B cell (primary cell): ENCODE results near the gene LYRM1. TPM values are rescaled to one million over a fixed set of nuclear protein-coding genes. Genes with fewer than 3 reads are reported as not detected.

Experiments used
- ATAC-seq: fragments of 200-7000 bp; cut with Tn5 transposase; one replicate; pipeline ENCODE4 v1.10.0; 2021; ENCODE audit warnings: low read depth, mild to moderate bottlenecking, moderate number of reproducible peaks, moderate library complexity
- CTCF ChIA-PET: fragments of 350-600 bp; sonication (Branson Sonifier 250); formaldehyde crosslinking; loops from one replicate; lab custom pipeline; 2021; ENCODE audit warnings: antibody characterized with exemption, inconsistent platforms; lab: Charles Lee
- POLR2A ChIA-PET: fragments of 350-600 bp; sonication (Branson Sonifier 250); formaldehyde crosslinking; loops from one replicate; lab custom pipeline; 2021; ENCODE audit warnings: antibody characterized with exemption; lab: Charles Lee
- DNase-seq: peaks from one replicate; pipeline ENCODE4 v3.0.0; 2013
- H2AFZ ChIP-seq: 2 replicates; pipeline ENCODE4 v1.6.1; 2012; ENCODE audit warnings: mild to moderate bottlenecking, low read depth, low read length; ENCODE audit not compliant: insufficient read depth, poor library complexity, severe bottlenecking
- H3K27ac ChIP-seq, 2 donors: 1 replicate in 1 of 2; 2 replicates in 1 of 2; pipeline ENCODE4 v1.5.1; 2012 to 2013; ENCODE audit warnings: low read length in 2 of 2, mild to moderate bottlenecking in 2 of 2, moderate library complexity in 1 of 2
- H3K27me3 ChIP-seq, 4 experiments: fragments of 200-600 bp in 1 of 4; sonication (generic) in 1 of 4; replicated peaks in 1 of 4; 1 replicate in 2 of 4; 2 replicates in 2 of 4; pipeline versions ENCODE4 v1.6.1 to v1.7.0; 2013 to 2016; ENCODE audit warnings: low read length in 3 of 4, mild to moderate bottlenecking in 2 of 4, mixed read lengths in 1 of 4, moderate library complexity in 1 of 4; ENCODE audit not compliant: insufficient read depth in 4 of 4, control insufficient read depth in 3 of 4; ENCODE audit errors: control extremely low read depth in 1 of 4
- H3K36me3 ChIP-seq, 2 experiments: replicated peaks in 1 of 2; 1 replicate in 1 of 2; 2 replicates in 1 of 2; pipeline versions ENCODE4 v1.6.1 to v1.7.1; 2013; ENCODE audit warnings: low read length in 1 of 2; ENCODE audit not compliant: insufficient read depth in 2 of 2, control insufficient read depth in 1 of 2; ENCODE audit errors: control extremely low read depth in 1 of 2, extremely low read depth in 1 of 2
- H3K4me1 ChIP-seq, 2 donors: fragments of 200-600 bp in 1 of 2; sonication (generic) in 1 of 2; 1 replicate in 1 of 2; 2 replicates in 1 of 2; pipeline versions ENCODE4 v1.5.1 to v1.6.1; 2013 to 2017; ENCODE audit warnings: low read length in 2 of 2; ENCODE audit not compliant: control insufficient read depth in 2 of 2, insufficient read depth in 2 of 2
- H3K4me2 ChIP-seq: replicated peaks from 2 replicates; pipeline ENCODE3; 2012; ENCODE audit warnings: mild to moderate bottlenecking, low read depth, low read length; ENCODE audit not compliant: poor library complexity, severe bottlenecking
- H3K4me3 ChIP-seq, 5 experiments: fragments of 200-600 bp in 1 of 5; sonication (generic) in 1 of 5; 1 replicate in 3 of 5; 2 replicates in 2 of 5; pipeline versions ENCODE4 v1.5.1 to v1.7.0; 2011 to 2016; ENCODE audit warnings: low read length in 4 of 5, mild to moderate bottlenecking in 4 of 5, low read depth in 2 of 5, control low read depth in 1 of 5, moderate library complexity in 1 of 5; ENCODE audit not compliant: insufficient read depth in 1 of 5; ENCODE audit errors: control extremely low read depth in 1 of 5, extremely low read depth in 1 of 5
- H3K79me2 ChIP-seq: fragments of 200-600 bp; sonication (generic); one replicate; pipeline ENCODE4 v1.6.0; 2016; ENCODE audit warnings: low read length; ENCODE audit not compliant: control insufficient read depth, insufficient read depth
- H3K9ac ChIP-seq: fragments of 200-600 bp; sonication (generic); 2 replicates; pipeline ENCODE4 v1.6.1; 2017; ENCODE audit warnings: mild to moderate bottlenecking, low read length, moderate library complexity
- H3K9me3 ChIP-seq, 3 donors: one replicate each; pipeline versions ENCODE4 v1.6.1 to v1.7.1; 2013; ENCODE audit warnings: low read length in 2 of 3; ENCODE audit not compliant: control insufficient read depth in 2 of 3, insufficient read depth in 1 of 3; ENCODE audit errors: control extremely low read depth in 1 of 3
- H4K20me1 ChIP-seq: 2 replicates; pipeline ENCODE4 v1.6.0; 2012; ENCODE audit warnings: mild to moderate bottlenecking, low read length; ENCODE audit not compliant: insufficient read depth, control insufficient read depth, poor library complexity, severe bottlenecking
- H3K27ac Mint-ChIP-seq: one replicate; pipeline ENCODE4 v1.8.0; 2021; ENCODE audit warnings: mixed read lengths
- H3K27me3 Mint-ChIP-seq: one replicate; pipeline ENCODE4 v1.8.0; 2021; ENCODE audit warnings: mixed read lengths
- H3K4me1 Mint-ChIP-seq: one replicate; pipeline ENCODE4 v1.8.0; 2021; ENCODE audit warnings: mixed read lengths
- H3K4me3 Mint-ChIP-seq: one replicate; pipeline ENCODE4 v1.8.0; 2021; ENCODE audit warnings: mixed read lengths
- H3K9me3 Mint-ChIP-seq: one replicate; pipeline ENCODE4 v1.8.0; 2022; ENCODE audit warnings: mixed read lengths; ENCODE audit not compliant: insufficient read depth
- EZH2 ChIP-seq: IDR thresholded peaks from 2 replicates; pipeline ENCODE4 v1.6.1; 2012; ENCODE audit warnings: borderline replicate concordance, low read depth, mild to moderate bottlenecking, moderate library complexity, low read length; ENCODE audit not compliant: insufficient read depth, poor library complexity, severe bottlenecking
- WGBS: methylation state at CpG from one replicate; pipeline ENCODE4 v1.1.5; 2013; ENCODE audit warnings: missing lambda C conversion rate; ENCODE audit not compliant: insufficient coverage; 5-methylcytosine and 5-hydroxymethylcytosine counted together
- intact Hi-C: fragments of 100-400 bp; cut with micrococcal nuclease; formaldehyde crosslinking; loops from one replicate; pipeline ENCODE4 v1.10.0; 2022
- polyA plus RNA-seq: library from polyadenylated mRNA; depleted of rRNA; stranded (reverse); fragments of >200 nt; gene quantifications from 2 replicates; pipeline ENCODE4 v1.2.3, GENCODE V29; 2012
- total RNA-seq, 2 donors: library from RNA; stranded (reverse); fragments of 120-200 nt in 1 of 2; gene quantifications; 1 replicate in 1 of 2; 2 replicates in 1 of 2; pipeline versions ENCODE4 v1.2.3 to v1.2.4, GENCODE V29; 2013 to 2022
- TF ChIP-seq, protein P1 (sequence below): fragments of 200-600 bp; IDR thresholded peaks from one replicate; pipeline ENCODE4 v1.8.0; 2022; ENCODE audit warnings: antibody characterized with exemption, mild to moderate bottlenecking

LYRM1 gene
- total and polyA plus RNA-seq, 2 donors (not counting 1 experiment from before 2014, with no cell fraction given): 20.0 to 21.8 TPM

DNA sequence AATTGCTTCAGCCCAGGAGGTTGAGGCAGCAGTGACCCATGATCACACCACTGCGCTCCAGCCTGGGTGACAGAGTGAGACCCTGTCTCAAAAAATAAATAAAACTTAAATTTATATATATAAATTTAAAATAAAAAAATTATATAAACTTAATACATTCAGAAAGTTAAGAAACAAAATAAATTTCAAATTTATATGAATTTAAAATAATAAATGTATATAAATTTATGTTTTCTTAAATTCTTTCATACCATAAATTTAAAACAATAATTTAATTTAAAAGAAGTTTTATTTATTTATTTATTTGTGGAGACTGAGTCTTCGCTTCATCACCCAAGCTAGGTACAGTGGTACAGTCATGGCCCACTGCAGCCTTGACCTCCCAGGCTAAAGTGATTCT lies 20.2 kb downstream of the LYRM1 start:
- peaks cover 11% of the 10 kb centered on the region for H3K4me1 Mint-ChIP-seq
- Histone ChIP-seq H3K36me3 (peaks cover 12 to 21% of the 10 kb centered on the region in 2 experiments), H2AFZ (no peak overlapping the region), H3K27me3 (no peaks in the 10 kb centered on the region), H3K4me3 (no peak overlapping the region), H4K20me1 (no peaks in the 10 kb centered on the region), H3K79me2 (peaks cover 10% of the 10 kb centered on the region), H3K9ac (no peak overlapping the region), H3K4me1 (peaks cover 0 to 5% of the 10 kb centered on the region in 2 donors), H3K4me2 (no peak overlapping the region), H3K9me3 (no peaks in the 10 kb centered on the region), H3K27ac (no peak overlapping the region)
- H3K27ac Mint-ChIP-seq: no peak overlapping the region
- no CpG with 5 or more reads among the region's 2 CpGs for WGBS
- ChIA-PET POLR2A (no interaction called here), CTCF (interaction anchor here (0.6 to 1.3 kb wide), 2 partner anchors 179 to 238 kb away, joined by 3 read pairs; partner anchors contain the start of genes LDAF1 and THUMPD1)
- H3K27me3 Mint-ChIP-seq: no peaks in the 10 kb centered on the region
- no peak for ATAC-seq
- DNase-seq: no peak
- H3K9me3 Mint-ChIP-seq: no peaks in the 10 kb centered on the region
- intact Hi-C loops: no loop called here
- no peak overlapping the region for H3K4me3 Mint-ChIP-seq
- TF ChIP-seq, protein P1, sequence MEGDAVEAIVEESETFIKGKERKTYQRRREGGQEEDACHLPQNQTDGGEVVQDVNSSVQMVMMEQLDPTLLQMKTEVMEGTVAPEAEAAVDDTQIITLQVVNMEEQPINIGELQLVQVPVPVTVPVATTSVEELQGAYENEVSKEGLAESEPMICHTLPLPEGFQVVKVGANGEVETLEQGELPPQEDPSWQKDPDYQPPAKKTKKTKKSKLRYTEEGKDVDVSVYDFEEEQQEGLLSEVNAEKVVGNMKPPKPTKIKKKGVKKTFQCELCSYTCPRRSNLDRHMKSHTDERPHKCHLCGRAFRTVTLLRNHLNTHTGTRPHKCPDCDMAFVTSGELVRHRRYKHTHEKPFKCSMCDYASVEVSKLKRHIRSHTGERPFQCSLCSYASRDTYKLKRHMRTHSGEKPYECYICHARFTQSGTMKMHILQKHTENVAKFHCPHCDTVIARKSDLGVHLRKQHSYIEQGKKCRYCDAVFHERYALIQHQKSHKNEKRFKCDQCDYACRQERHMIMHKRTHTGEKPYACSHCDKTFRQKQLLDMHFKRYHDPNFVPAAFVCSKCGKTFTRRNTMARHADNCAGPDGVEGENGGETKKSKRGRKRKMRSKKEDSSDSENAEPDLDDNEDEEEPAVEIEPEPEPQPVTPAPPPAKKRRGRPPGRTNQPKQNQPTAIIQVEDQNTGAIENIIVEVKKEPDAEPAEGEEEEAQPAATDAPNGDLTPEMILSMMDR: no peak
- no peak for TF ChIP-seq EZH2

GRCh38 chr16:20923876-20924275 lies 23.3 kb downstream of the LYRM1 start:
- Histone ChIP-seq H3K9me3 (no peaks in the 10 kb centered on the region), H3K79me2 (no peaks in the 10 kb centered on the region), H2AFZ (no peak overlapping the region), H4K20me1 (no peaks in the 10 kb centered on the region), H3K4me3 (no peak overlapping the region), H3K4me1 (no peaks in the 10 kb centered on the region), H3K9ac (no peak overlapping the region), H3K36me3 (peaks cover 10 to 14% of the 10 kb centered on the region in 2 experiments), H3K27ac (no peak overlapping the region), H3K27me3 (no peaks in the 10 kb centered on the region), H3K4me2 (no peak overlapping the region)
- no peak overlapping the region for H3K27ac Mint-ChIP-seq
- H3K9me3 Mint-ChIP-seq: no peaks in the 10 kb centered on the region
- DNase-seq (no peak), ATAC-seq (no peak)
- H3K27me3 Mint-ChIP-seq: no peaks in the 10 kb centered on the region
- intact Hi-C loops: no loop called here
- H3K4me3 Mint-ChIP-seq: no peak overlapping the region
- POLR2A ChIA-PET: no interaction called here
- no CpG with 5 or more reads among the region's 3 CpGs for WGBS
- TF ChIP-seq EZH2: no peak
- TF ChIP-seq, protein P1: no peak
- CTCF ChIA-PET: no interaction called here
- H3K4me1 Mint-ChIP-seq: no peaks in the 10 kb centered on the region
